ENCODE results near the gene CACNA1B.

CACNA1B gene

GRCh38 chr9:138060365-138060764 lies 182.8 kb downstream of the CACNA1B start:
- no peak for DNase-seq

GRCh38 chr9:138060881-138061280 lies 183.3 kb downstream of the CACNA1B start:
- no peak for DNase-seq

- DNase-seq: no peak
These were observed 184.0 kb downstream of the CACNA1B start for GRCh38 chr9:138061631-138062030.

DNA sequence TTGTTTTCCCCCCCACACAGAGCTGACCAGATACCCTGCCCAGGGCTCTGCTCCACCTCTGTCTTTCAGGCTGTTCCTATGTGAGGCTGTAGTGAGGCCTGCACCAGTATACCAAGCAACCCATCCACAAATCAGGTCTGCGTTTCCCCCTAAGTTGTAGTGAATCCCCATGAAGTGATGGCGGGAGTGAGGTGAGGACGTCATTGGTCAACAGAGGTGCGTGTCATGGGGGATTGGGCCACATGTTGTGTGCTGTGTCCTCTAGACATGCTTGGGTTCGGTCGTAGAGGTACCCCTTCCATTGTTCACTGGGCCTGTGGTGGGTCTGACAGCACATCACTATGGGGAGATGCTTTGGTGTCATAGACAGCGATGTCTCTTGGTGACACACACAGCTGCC lies 184.6 kb downstream of the CACNA1B start:
- no peak for DNase-seq

DNA sequence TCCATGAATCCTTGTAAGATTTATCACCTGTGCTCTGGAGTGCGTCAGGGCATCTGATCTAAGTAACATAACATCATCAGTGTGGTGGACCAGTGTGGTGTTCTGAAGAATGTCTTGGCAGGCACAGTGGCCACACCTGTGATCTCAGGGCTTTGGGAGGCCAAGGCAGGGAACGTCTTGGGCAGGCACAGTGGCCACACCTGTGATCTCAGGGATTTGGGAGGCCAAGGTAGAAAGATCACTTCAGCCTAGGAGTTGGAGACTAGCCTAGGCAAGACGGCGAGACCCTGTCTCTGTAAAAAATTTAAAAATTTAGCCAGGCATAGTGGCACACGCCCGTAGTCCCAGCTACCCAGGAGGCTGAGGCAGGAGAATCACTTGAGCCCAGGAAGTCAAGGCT lies 185.5 kb downstream of the CACNA1B start:
- DNase-seq: no peak

GRCh38 chr9:138063785-138064184 lies 186.2 kb downstream of the CACNA1B start:
- DNase-seq: no peak

DNA sequence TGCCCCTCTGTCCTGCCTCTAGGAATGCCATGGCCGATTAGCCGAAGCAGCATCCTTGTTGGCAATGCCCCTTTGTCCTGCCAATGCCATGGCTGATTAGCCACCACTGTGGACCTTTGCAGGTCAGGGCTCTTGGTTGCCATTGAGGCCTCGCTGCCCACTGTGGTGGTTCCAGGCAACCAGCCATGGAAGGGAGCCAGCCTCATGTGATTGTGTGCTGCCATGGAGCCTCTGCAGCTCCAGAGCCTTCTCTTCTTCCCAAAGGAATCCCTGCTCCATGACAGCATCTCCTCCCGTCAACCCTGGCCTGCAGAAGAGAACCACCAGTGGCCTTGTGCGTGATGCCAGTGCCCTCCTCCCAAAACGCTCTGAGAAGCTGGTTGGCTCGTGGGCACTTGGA lies 187.0 kb downstream of the CACNA1B start:
- no peak for DNase-seq

GRCh38 chr9:138065287-138065686 lies 187.7 kb downstream of the CACNA1B start:
- no peak for DNase-seq

GRCh38 chr9:138066049-138066448 lies 188.5 kb downstream of the CACNA1B start:
- DNase-seq: no peak

GRCh38 chr9:138067613-138068367 lies 190.2 kb downstream of the CACNA1B start:
- DNase-seq: no peak

DNA sequence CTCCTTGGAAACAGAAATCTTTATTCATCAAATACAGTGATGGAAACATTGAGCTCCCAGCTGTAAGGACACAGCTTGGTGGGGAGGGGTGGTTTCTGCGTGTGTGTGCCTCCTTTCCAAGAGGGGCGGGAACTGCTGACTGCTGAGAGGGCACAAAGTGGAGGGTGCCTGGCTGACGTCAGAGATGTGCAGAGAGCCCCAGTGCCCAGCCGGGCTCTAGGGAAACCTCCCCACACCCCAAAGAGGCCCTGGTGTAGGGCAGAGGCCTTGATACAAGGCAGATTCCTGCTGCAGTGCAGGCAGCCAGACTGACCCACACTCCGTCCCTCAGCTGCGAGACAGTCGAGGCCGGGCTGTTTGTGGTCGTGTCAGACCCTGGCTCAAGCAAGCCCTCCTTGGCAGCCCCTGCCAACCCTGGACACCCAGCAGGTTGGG lies 191.0 kb downstream of the CACNA1B start:
- DNase-seq: no peak

GRCh38 chr9:138069731-138070456 lies 192.3 kb downstream of the CACNA1B start:
- DNase-seq: no peak

- no peak for DNase-seq
These were observed 193.2 kb downstream of the CACNA1B start for GRCh38 chr9:138070815-138071214.

DNA sequence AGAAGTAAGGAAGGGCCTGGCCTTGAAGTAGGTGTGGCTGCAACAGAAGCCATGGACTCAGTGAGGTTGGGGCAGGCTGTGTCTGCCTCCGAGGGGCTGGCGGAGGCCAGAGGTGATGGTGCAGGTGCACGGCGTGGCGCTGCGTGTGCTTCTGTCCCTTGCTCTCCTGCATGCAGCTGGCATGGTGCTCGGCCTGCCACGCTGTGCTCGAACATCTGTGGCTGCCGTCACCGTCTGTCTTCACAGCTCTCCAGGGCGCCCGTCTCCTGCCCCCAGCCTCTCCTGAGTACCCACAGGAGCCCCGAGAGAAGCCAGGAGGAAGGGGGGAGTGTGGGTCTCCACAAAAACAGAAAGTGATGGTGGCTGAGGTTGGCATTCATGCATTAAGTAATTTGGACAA lies 193.7 kb downstream of the CACNA1B start:
- DNase-seq: no peak

DNA sequence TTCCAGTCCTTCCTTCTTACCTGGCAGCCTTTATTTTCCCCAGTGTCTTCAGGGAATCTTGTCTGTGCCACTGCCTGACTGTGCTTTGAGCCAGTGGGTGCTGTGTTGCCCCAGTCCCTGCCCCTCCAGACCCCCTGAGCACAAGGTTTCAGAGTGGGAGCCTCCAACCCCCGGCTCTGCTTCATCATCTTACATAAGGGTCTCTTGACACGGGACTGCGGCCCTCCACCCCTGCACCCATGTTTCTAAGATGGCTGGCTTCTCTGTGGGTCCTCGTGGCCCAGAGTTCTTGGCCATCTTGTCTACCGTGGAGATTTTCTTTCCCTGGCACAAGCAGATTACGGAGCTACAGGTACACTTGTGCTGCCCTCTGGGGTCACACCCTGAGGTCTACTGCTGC lies 194.1 kb downstream of the CACNA1B start:
- DNase-seq: no peak

- DNase-seq: no peak
These were observed 194.7 kb downstream of the CACNA1B start for GRCh38 chr9:138072161-138072842.

GRCh38 chr9:138072897-138073296 lies 195.3 kb downstream of the CACNA1B start:
- DNase-seq: no peak

DNA sequence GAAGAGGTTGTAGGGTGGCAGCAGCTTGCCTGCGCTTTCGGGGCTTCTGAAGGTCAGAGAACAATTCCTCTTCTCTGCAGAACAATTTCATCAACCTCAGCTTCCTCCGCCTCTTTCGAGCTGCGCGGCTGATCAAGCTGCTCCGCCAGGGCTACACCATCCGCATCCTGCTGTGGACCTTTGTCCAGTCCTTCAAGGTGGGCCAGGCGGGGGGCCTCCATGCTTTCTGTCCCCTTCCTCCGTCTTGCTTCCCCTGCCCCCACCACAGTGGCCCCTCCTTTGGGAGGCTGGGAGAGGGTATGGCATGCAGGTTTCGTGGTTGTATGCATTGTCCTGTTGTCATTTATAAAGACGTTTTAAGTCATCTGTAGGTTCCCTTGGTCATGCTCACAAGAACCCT lies 195.8 kb downstream of the CACNA1B start:
- DNase-seq: no peak

DNA sequence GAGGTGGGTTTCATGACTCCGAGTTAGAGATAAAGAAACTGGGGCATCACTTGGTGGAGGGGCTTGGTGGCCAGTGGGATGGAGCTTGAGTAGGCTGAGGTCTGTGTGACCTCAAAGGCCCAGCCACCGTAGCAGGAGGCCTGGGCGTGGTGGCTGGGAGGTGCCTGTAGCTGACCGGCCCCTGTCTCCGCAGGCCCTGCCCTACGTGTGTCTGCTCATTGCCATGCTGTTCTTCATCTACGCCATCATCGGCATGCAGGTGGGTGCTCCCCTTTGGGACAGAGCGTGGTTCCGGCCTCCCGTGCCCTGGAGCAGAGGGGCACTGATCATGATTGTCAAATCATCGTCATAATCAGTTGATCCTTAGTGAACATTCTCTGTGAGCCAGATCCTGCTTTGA lies 196.2 kb downstream of the CACNA1B start:
- no peak for DNase-seq

GRCh38 chr9:138074516-138074915 lies 196.9 kb downstream of the CACNA1B start:
- DNase-seq: no peak

DNA sequence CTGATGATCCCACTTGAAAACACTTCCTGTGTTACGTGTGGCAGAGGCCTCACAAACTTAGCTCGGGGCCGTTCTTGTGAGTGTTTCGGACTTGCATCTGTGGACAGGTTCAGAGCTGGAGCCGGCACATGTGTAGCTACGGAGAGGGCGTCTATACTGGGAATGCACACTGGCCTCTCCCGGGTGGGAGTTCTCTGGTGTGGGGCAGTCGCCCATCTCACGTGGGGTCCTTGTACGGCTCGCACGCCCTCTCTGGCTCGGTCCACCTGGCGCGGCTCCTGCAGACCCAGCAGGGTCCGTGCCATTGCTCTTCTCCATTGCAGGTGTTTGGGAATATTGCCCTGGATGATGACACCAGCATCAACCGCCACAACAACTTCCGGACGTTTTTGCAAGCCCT lies 197.9 kb downstream of the CACNA1B start:
- DNase-seq: no peak

GRCh38 chr9:138075961-138076649 lies 198.5 kb downstream of the CACNA1B start:
- DNase-seq: no peak

DNA sequence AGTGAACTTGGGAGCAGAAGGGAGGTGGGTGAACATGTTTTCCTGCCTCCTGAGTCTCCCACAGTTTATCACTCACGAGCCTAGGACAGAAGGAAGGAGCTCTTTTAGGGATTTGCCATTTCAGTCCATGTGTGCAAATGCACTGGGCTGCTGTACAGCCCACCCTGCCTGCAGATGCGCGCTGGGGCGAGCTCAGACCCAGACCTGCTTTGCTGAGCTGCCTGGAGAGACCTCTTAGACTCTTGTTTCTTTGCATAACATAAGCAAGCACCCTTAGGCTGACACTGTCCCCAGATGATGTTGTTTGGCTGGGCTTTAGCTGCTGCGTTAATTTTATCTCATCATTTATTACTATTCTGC lies 199.0 kb downstream of the CACNA1B start:
- no peak for DNase-seq
